Spleen (tissue), 7 donors: ENCODE results near the gene GPR62.

ENCODE experiments used
- POLR2A ChIP-seq, 3 donors: fragments of 450-650 bp; IDR thresholded peaks; one replicate each; pipeline ENCODE4 v1.5.1; 2017; ENCODE audit warnings: antibody characterized with exemption in 3 of 3, mild to moderate bottlenecking in 1 of 3
- TF ChIP-seq, protein P1 (sequence below), 11 experiments: fragments of 200-600 bp in 7 of 11; fragments of 450-650 bp in 4 of 11; sonication (generic) in 4 of 11; IDR thresholded peaks in 8 of 11; conservative IDR thresholded peaks in 3 of 11; 1 replicate in 7 of 11; 2 replicates in 4 of 11; pipeline versions ENCODE4 v1.4.0 to v1.8.0; 2016 to 2021; ENCODE audit warnings: antibody characterized with exemption in 11 of 11, inconsistent platforms in 4 of 11, mild to moderate bottlenecking in 1 of 11
- donor health status: DM: no; HTN: no; CAD: no; lungs with moderate emphysema.
- donor health status: DM: no; HTN: no; CAD: no.
- donor health status: DM: no; HTN: no; CAD: no.

DNA sequence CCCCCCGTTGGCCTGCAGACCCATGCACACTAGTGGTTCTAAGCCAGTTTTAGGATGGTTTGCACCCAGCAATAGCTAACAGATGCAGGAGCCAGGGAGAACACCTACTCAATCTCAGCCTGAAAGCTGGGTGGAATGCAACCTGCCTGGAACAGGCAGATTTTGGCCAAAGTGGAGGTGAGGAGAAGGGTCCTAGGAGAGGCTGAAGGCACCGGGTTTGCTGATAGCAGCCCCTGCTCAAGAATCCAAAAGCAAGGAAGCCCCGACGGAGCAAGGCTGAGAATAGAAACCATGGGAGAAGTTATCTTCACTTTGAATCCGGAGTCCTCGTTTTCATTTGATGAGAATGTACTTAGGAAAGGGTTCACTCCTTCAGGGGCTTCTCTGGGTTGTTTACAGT lies 23.4 kb upstream of the GPR62 start:
- TF ChIP-seq, protein P1, sequence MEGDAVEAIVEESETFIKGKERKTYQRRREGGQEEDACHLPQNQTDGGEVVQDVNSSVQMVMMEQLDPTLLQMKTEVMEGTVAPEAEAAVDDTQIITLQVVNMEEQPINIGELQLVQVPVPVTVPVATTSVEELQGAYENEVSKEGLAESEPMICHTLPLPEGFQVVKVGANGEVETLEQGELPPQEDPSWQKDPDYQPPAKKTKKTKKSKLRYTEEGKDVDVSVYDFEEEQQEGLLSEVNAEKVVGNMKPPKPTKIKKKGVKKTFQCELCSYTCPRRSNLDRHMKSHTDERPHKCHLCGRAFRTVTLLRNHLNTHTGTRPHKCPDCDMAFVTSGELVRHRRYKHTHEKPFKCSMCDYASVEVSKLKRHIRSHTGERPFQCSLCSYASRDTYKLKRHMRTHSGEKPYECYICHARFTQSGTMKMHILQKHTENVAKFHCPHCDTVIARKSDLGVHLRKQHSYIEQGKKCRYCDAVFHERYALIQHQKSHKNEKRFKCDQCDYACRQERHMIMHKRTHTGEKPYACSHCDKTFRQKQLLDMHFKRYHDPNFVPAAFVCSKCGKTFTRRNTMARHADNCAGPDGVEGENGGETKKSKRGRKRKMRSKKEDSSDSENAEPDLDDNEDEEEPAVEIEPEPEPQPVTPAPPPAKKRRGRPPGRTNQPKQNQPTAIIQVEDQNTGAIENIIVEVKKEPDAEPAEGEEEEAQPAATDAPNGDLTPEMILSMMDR (IDR thresholded peaks at IDR 0.05 in 8 of 11, conservative IDR thresholded peaks at IDR 0.05 in 3 of 11), result no peak
- no peak for TF ChIP-seq POLR2A (IDR thresholded peaks at IDR 0.05)
